GM12873 (cell line): ENCODE measurements around the gene FGGY.

Experiments
- CTCF ChIP-seq: IDR thresholded peaks from 2 replicates; pipeline ENCODE4 v1.5.1; 2012; ENCODE audit warnings: low read depth, mild to moderate bottlenecking, moderate library complexity, low read length, control low read depth; ENCODE audit not compliant: insufficient read depth; ENCODE audit errors: missing control alignments

FGGY gene

DNA sequence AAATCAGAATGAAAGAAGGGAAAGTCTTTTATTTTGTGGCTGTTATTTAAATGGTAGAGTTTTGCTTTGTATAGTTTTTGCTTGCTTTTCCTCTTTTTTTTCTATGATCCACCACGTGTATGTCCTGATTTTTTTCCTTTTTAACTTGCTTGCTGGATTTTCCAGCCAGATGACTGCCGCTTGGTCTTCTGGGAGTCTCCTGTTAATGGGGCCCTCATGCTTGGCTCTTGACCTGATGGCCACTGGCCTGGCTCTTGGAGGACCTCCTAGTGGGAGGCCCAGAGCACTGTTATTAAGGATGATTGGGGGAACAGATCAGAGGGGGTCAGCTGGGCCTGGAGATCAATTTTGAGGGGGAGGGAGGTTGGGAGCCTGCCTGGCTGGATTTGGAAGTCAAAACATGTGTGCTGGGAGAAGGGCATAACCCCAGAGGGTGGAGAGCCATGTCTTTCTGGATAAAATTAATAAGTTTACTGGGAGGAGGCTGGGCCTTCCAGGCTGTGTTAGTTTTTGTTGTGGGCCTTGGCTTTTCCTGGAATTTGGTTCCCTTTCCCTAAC lies 1.2 kb downstream of the FGGY start:
- no peak for TF ChIP-seq CTCF

- TF ChIP-seq CTCF: no peak
Measured at GRCh38 chr1:59298710-59299346, 1.9 kb downstream of the FGGY start.

GRCh38 chr1:59302297-59302696 lies 5.4 kb downstream of the FGGY start:
- no peak for TF ChIP-seq CTCF

- no peak for TF ChIP-seq CTCF
Measured at GRCh38 chr1:59302871-59303270, 6.0 kb downstream of the FGGY start.

DNA sequence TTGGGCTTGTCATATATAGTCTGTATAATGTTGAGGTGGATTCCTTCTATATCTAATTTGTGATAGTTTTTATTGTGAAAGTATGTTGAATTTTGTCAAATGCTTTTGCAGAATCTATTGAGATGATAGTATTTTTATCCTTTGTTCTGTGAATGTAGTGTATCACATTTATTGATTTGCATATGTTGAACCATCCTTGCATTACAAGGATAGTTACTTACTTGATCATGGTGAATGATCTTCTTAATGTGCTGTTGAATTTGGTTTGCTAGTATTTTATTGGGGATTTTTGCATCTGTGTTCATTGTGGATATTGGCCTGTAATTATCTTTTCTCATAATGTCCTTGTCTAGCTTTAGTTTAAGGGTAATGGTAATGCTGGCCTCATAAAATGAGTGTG lies 8.3 kb downstream of the FGGY start:
- no peak for TF ChIP-seq CTCF

- no peak for TF ChIP-seq CTCF
Measured at GRCh38 chr1:59307591-59307990, 10.7 kb downstream of the FGGY start.

DNA sequence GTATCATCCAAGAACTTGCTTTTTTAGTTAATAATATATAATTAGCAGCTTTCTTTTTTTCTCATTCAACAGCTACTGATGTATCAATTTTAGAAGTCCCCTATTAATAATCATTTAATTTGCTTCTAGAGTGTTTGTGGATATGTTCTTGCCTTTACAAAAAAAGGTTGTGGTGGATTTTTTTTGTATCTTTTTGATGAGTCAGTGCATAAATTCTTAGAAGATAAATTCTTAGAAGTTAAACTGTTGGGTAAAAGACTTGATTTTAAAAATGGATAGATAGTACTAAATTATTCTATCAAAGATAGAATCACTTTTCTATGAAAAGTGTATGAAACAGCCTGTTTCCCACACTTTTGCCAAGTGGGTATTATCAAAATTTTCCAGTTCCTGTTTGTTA lies 11.9 kb downstream of the FGGY start:
- TF ChIP-seq CTCF: no peak
